Activated CD4-positive, alpha-beta memory T cell treated with anti-CD3 and anti-CD28 coated beads for 36 hours (primary cell): ENCODE results near the gene RMP24. TPM values are rescaled to one million over a fixed set of nuclear protein-coding genes. Genes with fewer than 3 reads are reported as not detected.
"Not testable (repeated sequence)": the region's sequence is repeated elsewhere in the genome, so short reads cannot be mapped to it uniquely, and the experiment has no call there.

Source experiments
- CTCF ChIA-PET: fragments of 350-600 bp; sonication (Branson Sonifier 250); formaldehyde crosslinking; loops from one replicate; lab custom pipeline; 2021; ENCODE audit warnings: antibody characterized with exemption, inconsistent platforms; lab: Charles Lee
- POLR2A ChIA-PET: fragments of 350-600 bp; sonication (Branson Sonifier 250); formaldehyde crosslinking; loops from one replicate; lab custom pipeline; 2021; ENCODE audit warnings: antibody characterized with exemption; lab: Charles Lee
- DNase-seq: peaks from one replicate; pipeline ENCODE4 v3.0.0-alpha.2; 2020
- H3K27ac Mint-ChIP-seq: one replicate; pipeline ENCODE4 v1.8.0; 2021; ENCODE audit warnings: mixed read lengths
- H3K27me3 Mint-ChIP-seq: one replicate; pipeline ENCODE4 v1.8.0; 2021; ENCODE audit warnings: mixed read lengths
- H3K36me3 Mint-ChIP-seq: one replicate; pipeline ENCODE4 v1.8.0; 2021; ENCODE audit warnings: mixed read lengths
- H3K4me1 Mint-ChIP-seq: one replicate; pipeline ENCODE4 v1.8.0; 2021; ENCODE audit warnings: low read depth, mixed read lengths
- H3K4me3 Mint-ChIP-seq: one replicate; pipeline ENCODE4 v1.8.0; 2021; ENCODE audit warnings: mild to moderate bottlenecking, mixed read lengths
- H3K9me3 Mint-ChIP-seq: one replicate; pipeline ENCODE4 v1.8.0; 2021; ENCODE audit warnings: mixed read lengths
- intact Hi-C: fragments of 100-400 bp; cut with micrococcal nuclease; formaldehyde crosslinking; loops from one replicate; pipeline ENCODE4 v1.15.1; 2023
- microRNA-seq: library from miRNA; unstranded; fragments of <30 nt; microRNA quantifications from one replicate; pipeline ENCODE4 v1.2.0, GENCODE V29; 2022; ENCODE audit warnings: borderline number of aligned reads, borderline microRNAs expressed, borderline replicate concordance
- total RNA-seq, 2 experiments: library from RNA; stranded (reverse); gene quantifications; one replicate each; pipeline ENCODE4 v1.2.3, GENCODE V29; 2021

Gene RMP24

DNA sequence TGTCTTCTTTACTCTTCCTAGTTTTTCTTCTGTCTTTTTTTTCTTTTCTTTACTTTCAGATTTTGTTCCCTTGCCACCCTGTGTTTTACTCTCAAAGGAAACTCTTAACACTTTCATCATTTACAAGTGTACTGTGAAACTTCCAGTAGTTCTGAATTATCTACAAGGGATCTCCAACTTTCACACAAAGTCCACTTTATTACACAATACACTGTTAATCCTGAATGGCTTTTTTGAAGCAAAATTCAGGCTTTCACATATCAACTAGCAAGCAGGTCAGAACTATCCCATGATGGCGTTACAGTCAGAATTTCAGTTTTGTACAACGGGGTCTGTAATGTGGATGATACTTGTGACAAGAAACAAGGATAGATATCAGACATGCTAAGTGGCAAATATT, 34.5 kb downstream of the RMP24 start:
- POLR2A ChIA-PET = no interaction called here
- CTCF ChIA-PET = no interaction called here
- no peaks in the 10 kb centered on the region for H3K36me3 Mint-ChIP-seq
- H3K9me3 Mint-ChIP-seq = no peaks in the 10 kb centered on the region
- intact Hi-C loops = no loop called here
- DNase-seq = no peak
- H3K27me3 Mint-ChIP-seq = no peaks in the 10 kb centered on the region
- H3K4me1 Mint-ChIP-seq = no peaks in the 10 kb centered on the region
- H3K27ac Mint-ChIP-seq = no peak overlapping the region
- H3K4me3 Mint-ChIP-seq = no peak overlapping the region

DNA sequence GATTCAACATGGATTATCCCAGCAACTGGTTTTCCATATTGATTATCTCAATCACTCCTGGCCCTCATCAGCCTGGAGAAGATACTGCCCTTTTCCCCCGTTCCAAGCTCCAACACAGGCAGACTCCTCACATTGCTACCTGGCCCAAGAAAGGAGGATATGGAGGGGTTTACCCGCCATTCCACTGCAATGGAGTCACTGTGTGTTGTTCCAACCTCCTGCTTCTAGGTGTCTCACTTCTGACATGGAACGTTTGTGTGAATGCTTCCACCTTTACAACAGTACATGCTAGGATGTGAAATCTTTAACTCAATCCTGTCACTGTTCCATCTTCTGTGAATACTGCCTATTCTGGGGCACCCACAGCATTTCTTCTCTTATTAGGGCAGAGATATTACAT, 36.7 kb downstream of the RMP24 start:
- H3K4me1 Mint-ChIP-seq = no peaks in the 10 kb centered on the region
- DNase-seq = no peak
- H3K36me3 Mint-ChIP-seq = peaks cover 2% of the 10 kb centered on the region
- intact Hi-C loops = no loop called here
- ChIA-PET POLR2A (no interaction called here), CTCF (no interaction called here)
- H3K27ac Mint-ChIP-seq = no peak overlapping the region
- no peaks in the 10 kb centered on the region for H3K9me3 Mint-ChIP-seq
- no peaks in the 10 kb centered on the region for H3K27me3 Mint-ChIP-seq
- no peak overlapping the region for H3K4me3 Mint-ChIP-seq

DNA sequence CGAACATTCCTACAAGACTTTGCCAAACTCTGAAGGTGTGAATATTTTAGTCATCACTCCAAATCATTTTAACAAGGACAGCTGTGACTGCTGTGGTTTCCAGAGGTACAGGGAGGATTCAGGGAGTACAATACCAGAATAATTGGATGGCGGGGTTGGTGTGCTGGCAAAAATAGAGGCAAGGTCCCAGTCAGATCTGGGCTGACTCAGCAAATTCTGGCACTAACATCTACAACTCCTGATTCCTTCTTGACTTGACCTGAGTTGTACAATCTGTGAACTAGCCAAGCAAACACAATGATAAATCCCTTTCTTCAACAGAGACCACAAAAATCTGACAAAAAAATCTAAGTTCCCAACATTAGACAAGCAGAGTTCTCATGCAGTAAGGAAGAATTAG, 40.4 kb downstream of the RMP24 start:
- intact Hi-C loops = no loop called here
- ChIA-PET POLR2A (no interaction called here), CTCF (interaction anchor here (0.7 kb wide), 1 partner anchor 273 kb away, joined by 3 read pairs; no protein-coding TSS in a partner anchor)
- Mint-ChIP-seq H3K36me3 (peaks cover 2% of the 10 kb centered on the region), H3K4me3 (no peak overlapping the region), H3K27ac (no peak overlapping the region), H3K4me1 (no peaks in the 10 kb centered on the region), H3K9me3 (no peaks in the 10 kb centered on the region), H3K27me3 (no peaks in the 10 kb centered on the region)
- no peak for DNase-seq

DNA sequence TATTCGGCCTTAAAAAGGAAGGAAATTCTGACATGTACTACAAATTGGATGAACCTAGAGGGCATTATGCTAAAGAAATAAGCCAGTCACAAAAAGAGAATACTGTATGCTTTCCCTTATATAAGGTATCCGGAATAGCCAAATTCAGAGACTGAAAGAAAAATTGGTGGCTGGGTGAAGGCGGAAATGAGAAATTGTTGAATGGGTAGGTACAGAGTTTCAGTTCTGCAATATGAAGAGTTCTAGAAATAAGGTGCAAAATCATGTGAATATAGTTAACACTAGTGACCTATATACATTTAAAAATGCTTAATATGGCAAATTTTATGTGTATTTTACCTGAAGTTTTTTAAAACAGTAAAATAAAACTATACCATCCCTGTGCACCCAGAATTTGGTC, 43.1 kb downstream of the RMP24 start:
- Mint-ChIP-seq H3K27me3 (no peaks in the 10 kb centered on the region), H3K36me3 (peaks cover 2% of the 10 kb centered on the region), H3K27ac (no peak overlapping the region), H3K4me1 (no peaks in the 10 kb centered on the region), H3K4me3 (no peak overlapping the region), H3K9me3 (no peaks in the 10 kb centered on the region)
- intact Hi-C loops = no loop called here
- no peak for DNase-seq
- POLR2A ChIA-PET = no interaction called here
- CTCF ChIA-PET = interaction anchor here (1.0 to 3.6 kb wide), 2 partner anchors 80 to 270 kb away, joined by 3 to 71 read pairs; no protein-coding TSS in a partner anchor

DNA sequence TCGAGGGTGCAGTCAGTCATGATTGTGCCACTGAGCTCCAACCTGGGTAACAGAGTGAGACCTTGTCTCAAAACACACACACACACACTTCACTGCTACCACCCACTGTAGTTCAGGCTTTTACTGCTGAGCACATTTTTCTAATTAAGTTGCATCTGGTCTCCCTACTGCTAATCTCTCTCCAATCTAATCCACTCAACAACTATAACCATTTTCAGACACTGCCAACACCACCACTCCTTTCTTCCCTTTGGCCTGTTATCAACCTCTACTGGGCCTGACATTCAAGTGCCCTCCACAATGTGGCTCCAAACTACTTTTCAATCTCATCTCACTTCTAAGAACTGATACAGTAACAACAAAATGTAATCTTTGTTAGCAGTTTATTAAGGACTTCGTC, 44.8 kb downstream of the RMP24 start:
- no peak for DNase-seq
- intact Hi-C loops = loop anchor here (1.0 kb wide), 3 partner anchors 79 to 555 kb away; no protein-coding TSS in a partner anchor
- no peaks in the 10 kb centered on the region for H3K4me1 Mint-ChIP-seq
- H3K36me3 Mint-ChIP-seq = peaks cover 2% of the 10 kb centered on the region
- H3K9me3 Mint-ChIP-seq = no peaks in the 10 kb centered on the region
- no peak overlapping the region for H3K4me3 Mint-ChIP-seq
- ChIA-PET CTCF (interaction anchor here (0.9 to 3.6 kb wide), 20 partner anchors 10 to 274 kb away, joined by 3 to 71 read pairs (median 6); partner anchors contain the start of genes ELP2, RPRD1A and SLC39A6), POLR2A (interaction anchor here (0.6 kb wide), 1 partner anchor 49 kb away, joined by 4 read pairs; no protein-coding TSS in a partner anchor)
- no peak overlapping the region for H3K27ac Mint-ChIP-seq
- H3K27me3 Mint-ChIP-seq = no peaks in the 10 kb centered on the region

DNA sequence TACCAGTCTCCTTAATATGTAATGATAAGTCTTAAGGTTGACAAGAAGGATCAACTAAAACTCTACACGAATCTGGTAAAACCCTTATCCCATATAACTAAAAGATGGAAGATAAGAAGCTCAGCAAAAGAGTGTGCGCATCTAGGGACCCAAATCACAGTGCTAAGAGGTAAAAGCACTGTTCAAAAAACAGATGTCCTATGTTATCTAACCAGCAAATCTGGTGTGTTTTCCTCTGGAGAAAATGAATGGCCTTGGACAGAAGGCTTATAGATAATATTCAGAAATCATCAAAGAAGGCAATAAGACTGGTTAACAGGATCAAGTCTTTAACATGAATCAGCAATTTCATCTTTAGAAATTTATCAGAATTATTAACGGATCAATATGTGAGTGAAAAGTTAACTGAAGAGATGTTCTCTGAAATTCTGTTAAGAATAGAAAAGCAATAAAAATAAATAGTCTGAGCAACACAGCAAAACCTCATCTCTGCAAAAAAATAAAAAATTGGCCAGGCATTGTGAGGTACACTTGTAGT, 47.8 kb downstream of the RMP24 start:
- POLR2A ChIA-PET = no interaction called here
- H3K27ac Mint-ChIP-seq = no peak overlapping the region

DNA sequence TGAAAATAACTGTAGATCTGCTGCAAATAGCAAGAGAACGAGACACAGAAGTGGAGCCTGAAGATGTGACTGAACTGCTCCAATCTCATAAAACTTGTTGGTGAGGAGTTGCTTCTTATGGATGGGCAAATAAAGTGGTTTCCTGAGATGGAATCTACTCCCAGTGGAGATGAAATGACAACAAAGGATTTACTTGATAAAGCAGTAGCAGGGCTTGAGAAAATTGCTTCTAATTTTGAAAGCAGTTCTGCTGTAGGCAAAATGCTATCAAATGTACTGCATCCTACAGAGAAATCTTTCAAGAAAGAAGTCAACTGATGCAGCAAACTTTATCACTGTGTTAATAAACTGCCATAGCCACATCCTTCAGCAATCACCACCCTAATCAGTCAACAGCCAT, 50.9 kb downstream of the RMP24 start:
- Mint-ChIP-seq H3K27me3 (no peaks in the 10 kb centered on the region), H3K27ac (no peak overlapping the region), H3K4me1 (peaks cover under 1% of the 10 kb centered on the region), H3K4me3 (no peak overlapping the region), H3K9me3 (no peaks in the 10 kb centered on the region), H3K36me3 (peaks cover 8% of the 10 kb centered on the region)
- ChIA-PET POLR2A (no interaction called here), CTCF (interaction anchor here (1.4 to 2.1 kb wide), 2 partner anchors 72 to 73 kb away, joined by 4 to 7 read pairs; no protein-coding TSS in a partner anchor)
- intact Hi-C loops = no loop called here
- DNase-seq = no peak

More for the DNA sequence above, 47.8 kb downstream of the RMP24 start:
- CTCF ChIA-PET = interaction anchor here (3.5 kb wide), 1 partner anchor 264 kb away, joined by 23 read pairs; no protein-coding TSS in a partner anchor
- Mint-ChIP-seq H3K4me1 (no peaks in the 10 kb centered on the region), H3K36me3 (peaks cover 2% of the 10 kb centered on the region), H3K27me3 (no peaks in the 10 kb centered on the region), H3K4me3 (no peak overlapping the region), H3K9me3 (no peaks in the 10 kb centered on the region)
- DNase-seq = no peak
- intact Hi-C loops = no loop called here

DNA sequence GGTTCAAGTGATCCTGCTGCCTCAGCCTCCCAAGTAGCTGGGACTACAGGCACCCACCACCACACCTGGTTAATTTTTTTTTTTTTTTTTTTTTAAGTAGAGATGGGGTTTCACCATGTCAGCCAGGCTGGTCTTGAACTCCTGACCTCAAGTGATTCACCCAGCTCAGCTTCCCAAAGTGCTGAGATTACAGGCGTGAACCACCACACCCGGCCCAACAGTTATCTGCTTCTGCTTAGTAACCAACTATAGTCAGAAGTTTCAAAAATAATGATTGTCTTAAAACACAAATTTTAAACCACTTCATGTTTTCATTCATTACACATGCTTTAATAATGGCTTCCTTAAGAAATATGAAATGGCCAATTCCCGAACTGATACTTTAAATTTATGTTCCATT, 51.8 kb downstream of the RMP24 start:
- intact Hi-C loops, H3K36me3 Mint-ChIP-seq, H3K27me3 Mint-ChIP-seq, POLR2A ChIA-PET, H3K27ac Mint-ChIP-seq, DNase-seq, H3K4me1 Mint-ChIP-seq, H3K4me3 Mint-ChIP-seq, CTCF ChIA-PET, H3K9me3 Mint-ChIP-seq: not testable (repeated sequence)

DNA sequence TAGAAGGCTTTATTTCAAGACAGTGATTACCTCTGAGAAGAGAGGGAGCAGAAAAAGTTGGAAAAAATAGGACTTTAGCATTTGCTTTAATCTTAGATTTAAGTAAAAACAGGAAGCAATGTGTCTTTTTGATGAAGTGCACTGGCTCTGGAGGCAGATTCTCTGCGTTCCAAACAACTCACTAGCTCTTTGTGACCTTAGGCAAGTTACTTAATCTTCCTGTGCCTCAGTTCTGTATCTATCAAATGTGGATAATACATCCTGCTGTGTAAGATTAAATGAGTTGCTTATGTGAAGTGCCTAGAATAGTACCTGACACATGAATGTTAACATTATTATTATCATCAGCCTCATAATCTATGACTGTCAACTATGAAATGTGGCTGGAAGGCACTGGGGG, 52.5 kb downstream of the RMP24 start:
- peaks cover 8% of the 10 kb centered on the region for H3K36me3 Mint-ChIP-seq
- ChIA-PET POLR2A (no interaction called here), CTCF (no interaction called here)
- intact Hi-C loops = no loop called here
- H3K4me3 Mint-ChIP-seq = no peak overlapping the region
- H3K4me1 Mint-ChIP-seq = peaks cover 9% of the 10 kb centered on the region
- no peak overlapping the region for H3K27ac Mint-ChIP-seq
- H3K27me3 Mint-ChIP-seq = no peaks in the 10 kb centered on the region
- no peak for DNase-seq
- no peaks in the 10 kb centered on the region for H3K9me3 Mint-ChIP-seq

DNA sequence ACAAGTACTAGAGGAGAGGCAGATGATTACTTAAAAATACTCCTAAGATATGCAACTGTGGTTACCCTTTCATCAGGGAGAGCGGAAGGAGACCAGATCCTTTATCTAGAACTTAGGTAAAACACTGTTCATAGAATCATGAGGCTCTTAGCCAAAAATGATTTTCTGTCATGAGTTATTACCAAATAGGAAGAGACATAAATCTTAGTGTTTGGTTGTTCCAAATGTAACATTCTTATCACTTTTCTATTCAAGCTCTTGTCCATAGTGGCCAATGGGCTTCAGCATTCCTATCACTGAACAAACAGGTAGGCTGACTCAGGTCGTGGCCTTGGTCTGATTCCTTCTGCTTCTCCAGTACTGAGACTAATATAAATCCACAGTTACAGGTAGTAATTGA, 56.4 kb downstream of the RMP24 start:
- Mint-ChIP-seq H3K27me3 (no peaks in the 10 kb centered on the region), H3K36me3 (peaks cover 11% of the 10 kb centered on the region), H3K27ac (no peak overlapping the region), H3K4me1 (peaks cover 18% of the 10 kb centered on the region), H3K4me3 (no peak overlapping the region), H3K9me3 (no peaks in the 10 kb centered on the region)
- ChIA-PET POLR2A (no interaction called here), CTCF (interaction anchor here (0.6 kb wide), 1 partner anchor 306 kb away, joined by 4 read pairs; no protein-coding TSS in a partner anchor)
- intact Hi-C loops = no loop called here
- no peak for DNase-seq

Small RNAs within 50 kb of the gene (microRNA-seq; reads per million reads assigned to microRNA genes)
- gene MIR3929 = not detected

Other genes with a start within 250 kb of the RMP24 start
- 10 to 100 TPM; 25.9 to 29.6 TPM for gene RPRD1A, start 94.9 kb downstream of the RMP24 start, total RNA-seq
- 10 to 100 TPM; 23.7 to 24.3 TPM for gene SLC39A6, start 156.7 kb downstream of the RMP24 start, total RNA-seq
- gene ELP2, start 157.2 kb downstream of the RMP24 start, total RNA-seq = 10 to 100 TPM; 83.7 to 84.4 TPM
- under 1 TPM; 0.17 to 0.36 TPM for gene MOCOS, start 214.8 kb downstream of the RMP24 start, total RNA-seq